WERI-Rb-1 (cell line): Measurements from ENCODE around the gene CST9.
"Not testable (repeated sequence)": the region's sequence is repeated elsewhere in the genome, so short reads cannot be mapped to it uniquely, and the experiment has no call there.

ENCODE experiments used
- DNase-seq: peaks from one replicate; pipeline ENCODE4 v3.0.0-alpha.2; 2020
- H3K27ac ChIP-seq: fragments of 250-450 bp; sonication (Bioruptor Pico); 2 replicates; pipeline ENCODE4 v1.5.1; 2020; ENCODE audit warnings: mild to moderate bottlenecking, moderate library complexity
- H3K27me3 ChIP-seq: fragments of 250-450 bp; sonication (Bioruptor Pico); 2 replicates; pipeline ENCODE4 v1.5.1; 2021; ENCODE audit warnings: mild to moderate bottlenecking, low read depth, moderate library complexity; ENCODE audit not compliant: insufficient read depth, severe bottlenecking
- H3K36me3 ChIP-seq: fragments of 250-450 bp; sonication (Bioruptor Pico); 2 replicates; pipeline ENCODE4 v1.5.1; 2020; ENCODE audit warnings: mild to moderate bottlenecking, moderate library complexity
- H3K4me3 ChIP-seq: 2 replicates; pipeline ENCODE4 v1.5.1; 2011; ENCODE audit warnings: low read depth, mild to moderate bottlenecking, control low read depth, low read length
- H3K9me3 ChIP-seq: fragments of 250-450 bp; sonication (Bioruptor Pico); 2 replicates; pipeline ENCODE4 v1.5.1; 2021; ENCODE audit warnings: mild to moderate bottlenecking, moderate library complexity; ENCODE audit not compliant: severe bottlenecking
- CTCF ChIP-seq: IDR thresholded peaks from 2 replicates; pipeline ENCODE4 v1.5.1; 2011; ENCODE audit warnings: low read depth, mild to moderate bottlenecking, control low read depth, inconsistent platforms, low read length

CST9 gene

DNA sequence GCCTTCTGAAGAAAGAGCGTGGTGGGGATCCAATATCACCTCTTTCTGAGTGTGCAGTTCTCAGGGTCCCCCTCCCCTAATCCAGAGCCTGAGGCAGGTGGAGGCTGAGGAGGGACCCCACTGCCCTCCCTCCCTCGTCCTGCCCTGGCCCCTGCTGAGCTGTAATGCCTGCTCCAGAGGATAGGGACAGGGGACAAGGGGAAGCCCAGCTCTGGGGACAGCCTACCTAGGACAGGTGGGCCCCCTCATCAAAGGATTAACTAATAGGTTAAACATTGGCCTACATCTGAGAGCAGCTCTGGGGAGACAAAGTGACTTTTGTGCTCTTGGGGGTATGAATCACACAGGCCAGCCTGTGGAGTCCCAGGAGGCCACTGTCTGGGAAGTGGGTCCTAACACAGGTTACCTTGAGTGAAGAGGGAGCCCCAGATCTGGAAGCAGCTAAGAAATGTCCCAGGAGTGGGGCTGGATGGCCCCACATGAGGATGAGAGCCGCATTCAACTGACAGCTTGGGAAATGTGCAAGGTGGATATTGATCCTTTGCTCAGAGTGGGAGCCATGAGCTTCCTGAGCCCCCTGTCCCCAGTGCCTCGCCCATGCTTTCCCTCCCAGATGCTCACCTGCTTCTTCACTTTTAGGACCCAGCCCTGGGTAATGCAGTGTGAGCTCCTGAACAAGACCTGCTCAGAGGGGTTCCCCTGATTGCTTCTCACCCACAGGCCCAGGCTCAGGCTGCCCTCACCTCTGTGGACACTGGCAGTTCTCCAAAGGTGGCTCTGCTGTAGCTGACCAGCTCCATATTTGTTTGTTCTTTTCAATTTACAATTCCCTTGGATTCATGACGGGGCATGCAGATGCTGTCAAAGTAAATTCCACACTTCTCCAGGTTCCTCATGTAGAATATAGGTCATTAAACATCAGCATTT lies 19.6 kb downstream of the CST9 start:
- Histone ChIP-seq H3K4me3 (no peak overlapping the region), H3K27ac (no peak overlapping the region), H3K27me3 (no peaks in the 10 kb centered on the region), H3K36me3 (no peaks in the 10 kb centered on the region), H3K9me3 (no peaks in the 10 kb centered on the region)
- no peak for DNase-seq
- TF ChIP-seq CTCF, result no peak

GRCh38 chr20:23585449-23585807 lies 20.3 kb downstream of the CST9 start:
- Histone ChIP-seq H3K4me3 (no peak overlapping the region), H3K9me3 (no peaks in the 10 kb centered on the region), H3K27me3 (no peaks in the 10 kb centered on the region), H3K27ac (no peak overlapping the region), H3K36me3 (no peaks in the 10 kb centered on the region)
- no peak for TF ChIP-seq CTCF
- no peak for DNase-seq

- Histone ChIP-seq H3K4me3 (no peak overlapping the region), H3K27me3 (no peaks in the 10 kb centered on the region), H3K36me3 (no peaks in the 10 kb centered on the region), H3K9me3 (no peaks in the 10 kb centered on the region), H3K27ac (no peak overlapping the region)
- DNase-seq, result no peak
- no peak for TF ChIP-seq CTCF
These were observed 21.1 kb downstream of the CST9 start for GRCh38 chr20:23584434-23585199.

- no peaks in the 10 kb centered on the region for H3K9me3 ChIP-seq
- no peaks in the 10 kb centered on the region for H3K27me3 ChIP-seq
- DNase-seq, result no peak
- TF ChIP-seq CTCF, result no peak
- no peak overlapping the region for H3K27ac ChIP-seq
- H3K4me3 ChIP-seq, result no peak overlapping the region
- no peaks in the 10 kb centered on the region for H3K36me3 ChIP-seq
These were observed 22.2 kb downstream of the CST9 start for GRCh38 chr20:23583526-23583925.

DNA sequence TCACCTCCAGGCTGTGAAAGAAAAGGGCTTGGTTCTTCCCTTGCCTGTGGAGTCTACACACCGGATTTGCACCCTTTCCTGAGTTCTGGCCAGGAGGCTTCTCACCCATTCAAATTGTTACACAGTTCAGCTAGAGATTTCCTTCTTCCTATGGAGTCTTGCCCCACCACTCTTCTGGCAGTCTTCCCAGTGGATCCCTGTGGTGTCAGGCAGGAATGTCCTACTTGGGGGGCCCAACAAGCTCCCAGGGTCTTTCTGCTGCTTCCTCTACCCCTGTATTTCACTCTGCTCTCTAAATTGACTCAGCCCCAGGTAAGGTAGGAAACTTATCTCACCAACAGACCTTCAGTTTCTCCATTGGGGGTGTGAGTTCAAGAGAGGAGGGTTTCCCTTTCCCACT lies 23.4 kb downstream of the CST9 start:
- no peaks in the 10 kb centered on the region for H3K36me3 ChIP-seq
- DNase-seq, result no peak
- no peaks in the 10 kb centered on the region for H3K9me3 ChIP-seq
- no peaks in the 10 kb centered on the region for H3K27me3 ChIP-seq
- H3K4me3 ChIP-seq, result no peak overlapping the region
- no peak for TF ChIP-seq CTCF
- H3K27ac ChIP-seq, result no peak overlapping the region

DNA sequence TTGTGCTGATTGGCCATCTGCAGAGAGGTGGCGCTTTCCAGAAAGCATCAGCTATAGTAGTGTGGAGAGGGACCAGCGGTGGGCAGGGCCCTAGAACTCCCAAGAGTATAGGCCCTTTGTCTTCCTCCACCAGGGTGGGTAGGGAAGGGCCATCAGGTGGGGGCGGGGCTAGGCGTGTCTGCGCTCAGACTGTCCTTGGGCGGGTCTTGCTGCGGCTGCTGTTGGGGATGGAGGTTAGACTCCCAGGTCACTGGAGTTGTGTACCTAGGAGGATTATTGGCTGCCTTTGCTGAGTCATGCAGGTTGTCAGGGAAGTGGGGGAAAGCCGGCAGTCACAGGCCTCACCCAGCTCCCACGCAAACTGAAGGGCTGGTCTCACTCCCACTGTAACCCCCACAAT lies 23.9 kb downstream of the CST9 start:
- not testable (repeated sequence) for H3K4me3 ChIP-seq, DNase-seq, H3K27me3 ChIP-seq, H3K36me3 ChIP-seq, H3K9me3 ChIP-seq, H3K27ac ChIP-seq
